SK-N-SH (cell line): Measurements from ENCODE around the gene MVD. TPM values are rescaled to one million over a fixed set of nuclear protein-coding genes. Genes with fewer than 3 reads are reported as not detected.

Experiments
- CTCF ChIA-PET: fragments of 300-600, 350-600 bp; formaldehyde crosslinking; extraction: SDS; loops from one replicate; lab custom pipeline; 2021; lab: Yijun Ruan, JAX
- POLR2A ChIA-PET: fragments of 350-600 bp; sonication (Branson Sonifier 250); formaldehyde crosslinking; extraction: SDS; loops from one replicate; lab custom pipeline; 2020; ENCODE audit warnings: antibody characterized with exemption, inconsistent platforms; lab: Yijun Ruan, JAX
- DNase-seq: peaks from one replicate; pipeline ENCODE4 v3.0.0; 2012
- H2AFZ ChIP-seq: fragments of 200-600 bp; sonication (generic); 2 replicates; pipeline ENCODE4 v1.8.1; 2016; ENCODE audit warnings: antibody characterized with exemption, mild to moderate bottlenecking, low read depth
- H3F3A ChIP-seq: fragments of 200-600 bp; sonication (generic); replicated peaks from 2 replicates; pipeline ENCODE3; 2016; ENCODE audit warnings: antibody characterized with exemption, mild to moderate bottlenecking; ENCODE audit not compliant: insufficient read depth
- H3K27ac ChIP-seq, 2 experiments: fragments of 200-500 bp in 1 of 2; fragments of 200-600 bp in 1 of 2; sonication (Bioruptor generic) in 1 of 2; sonication (generic), shearing (Covaris generic) in 1 of 2; 2 replicates each; pipeline versions ENCODE4 v1.5.1 to v1.6.1; 2014 to 2016; ENCODE audit warnings: low read depth in 2 of 2, inconsistent platforms in 1 of 2, low read length in 1 of 2, mild to moderate bottlenecking in 1 of 2, mixed read lengths in 1 of 2
- H3K27me3 ChIP-seq: fragments of 200-600 bp; sonication (generic), shearing (Covaris generic); 2 replicates; pipeline ENCODE4 v1.6.1; 2016; ENCODE audit warnings: mixed run types; ENCODE audit not compliant: insufficient read depth
- H3K36me3 ChIP-seq, 2 experiments: fragments of 200-500 bp in 1 of 2; fragments of 200-600 bp in 1 of 2; sonication (Bioruptor generic) in 1 of 2; sonication (generic) in 1 of 2; replicated peaks in 1 of 2; 2 replicates each; pipeline versions ENCODE3 to v1.5.1; 2014 to 2016; ENCODE audit warnings: low read length in 1 of 2, mild to moderate bottlenecking in 1 of 2; ENCODE audit not compliant: insufficient read depth in 2 of 2, control insufficient read depth in 1 of 2
- H3K4me1 ChIP-seq, 2 experiments: fragments of 200-500 bp in 1 of 2; fragments of 200-600 bp in 1 of 2; sonication (Bioruptor generic) in 1 of 2; sonication (generic), shearing (Covaris generic) in 1 of 2; 2 replicates each; pipeline versions ENCODE4 v1.5.1 to v1.6.1; 2014 to 2016; ENCODE audit warnings: low read depth in 1 of 2, low read length in 1 of 2, mixed run types in 1 of 2; ENCODE audit not compliant: insufficient read depth in 2 of 2, control insufficient read depth in 1 of 2
- H3K4me2 ChIP-seq: fragments of 200-600 bp; sonication (generic), shearing (Covaris generic); 2 replicates; pipeline ENCODE4 v1.6.1; 2017; ENCODE audit warnings: mixed run types
- H3K4me3 ChIP-seq, 2 experiments: fragments of 200-500 bp in 1 of 2; fragments of 200-600 bp in 1 of 2; sonication (Bioruptor generic) in 1 of 2; sonication (generic), shearing (Covaris generic) in 1 of 2; 2 replicates each; pipeline versions ENCODE4 v1.5.1 to v1.8.1; 2014 to 2016; ENCODE audit warnings: low read depth in 2 of 2, inconsistent platforms in 1 of 2, low read length in 1 of 2, mild to moderate bottlenecking in 1 of 2, mixed read lengths in 1 of 2, moderate library complexity in 1 of 2
- H3K79me2 ChIP-seq: fragments of 200-600 bp; sonication (generic); 2 replicates; pipeline ENCODE4 v1.8.1; 2017; ENCODE audit warnings: mild to moderate bottlenecking; ENCODE audit not compliant: insufficient read depth
- H3K9ac ChIP-seq: fragments of 200-600 bp; sonication (generic); 2 replicates; pipeline ENCODE4 v1.6.1; 2017; ENCODE audit warnings: mixed run types
- H3K9me2 ChIP-seq: fragments of 200-600 bp; sonication (generic); 2 replicates; pipeline ENCODE4 v1.6.1; 2017; ENCODE audit warnings: mixed run types
- H3K9me3 ChIP-seq: fragments of 200-600 bp; sonication (generic); 2 replicates; pipeline ENCODE4 v1.6.1; 2017; ENCODE audit warnings: mixed run types, mild to moderate bottlenecking, moderate library complexity
- H4K20me1 ChIP-seq: fragments of 200-600 bp; sonication (generic); 2 replicates; pipeline ENCODE4 v1.6.1; 2017; ENCODE audit warnings: mild to moderate bottlenecking, mixed run types; ENCODE audit not compliant: insufficient read depth
- MEF2A ChIP-seq: IDR thresholded peaks from 2 replicates; pipeline ENCODE4 v1.4.0; 2012; ENCODE audit warnings: low read depth, borderline replicate concordance
- WGBS: methylation state at CpG from one replicate; pipeline ENCODE4 v1.1.6; 2017; ENCODE audit warnings: low lambda C conversion rate; 5-methylcytosine and 5-hydroxymethylcytosine counted together
- polyA plus RNA-seq, 3 experiments: library from polyadenylated mRNA; depleted of rRNA; stranded (reverse); fragments of >200 nt; gene quantifications; 2 replicates each; pipeline ENCODE4 v1.2.3, GENCODE V29; 2012

MVD gene
- polyA plus RNA-seq, 1 of the 3 experiments (the other 2 are of a cell fraction): 15.7 TPM

DNA sequence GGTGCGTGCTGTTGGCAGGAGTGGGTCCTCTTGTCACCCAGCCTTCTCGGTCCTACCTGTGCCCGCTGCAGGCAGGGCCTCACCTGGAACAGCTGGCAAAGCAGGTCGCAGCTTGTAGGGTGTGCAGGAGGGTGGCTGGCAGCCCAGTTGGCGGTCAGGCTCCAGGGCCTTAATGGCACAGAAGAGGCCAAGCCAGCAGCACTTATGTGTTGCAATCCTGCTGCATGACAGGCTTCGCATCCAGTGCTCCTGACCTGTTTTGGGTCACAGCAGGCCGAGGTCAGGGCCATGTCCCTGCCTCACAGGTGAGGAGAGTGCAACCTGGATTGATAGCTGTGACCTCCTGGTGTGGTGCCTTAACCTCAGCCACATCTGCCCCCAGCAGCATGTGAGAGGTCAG is 60.8 kb downstream of the MVD start:
- Histone ChIP-seq H3F3A (no peaks in the 10 kb centered on the region), H3K79me2 (peaks cover 11% of the 10 kb centered on the region; the same call in 1 of the 2 replicates), H3K9me3 (no peaks in the 10 kb centered on the region), H2AFZ (no peak overlapping the region), H3K4me1 (no peaks in the 10 kb centered on the region), H3K27ac (no peak overlapping the region), H3K27me3 (no peaks in the 10 kb centered on the region), H3K9ac (no peak overlapping the region), H4K20me1 (no peaks in the 10 kb centered on the region; the same call in 1 of the 2 replicates), H3K4me3 (no peak overlapping the region), H3K36me3 (peaks cover 28 to 63% of the 10 kb centered on the region in 2 experiments), H3K4me2 (no peak overlapping the region), H3K9me2 (no peaks in the 10 kb centered on the region)
- ChIA-PET POLR2A (no interaction called here), CTCF (no interaction called here)
- no peak for TF ChIP-seq MEF2A
- no peak for DNase-seq
- WGBS: 82% methylated on average over 5 of the region's 7 CpGs

Other genes with a start within 250 kb of the MVD start
- 0.54 and 1.2 TPM in 2 replicates for gene ZFPM1, start 209.8 kb downstream of the MVD start, polyA plus RNA-seq (2012; rRNA removed)
- gene ZC3H18, start 92.7 kb downstream of the MVD start, polyA plus RNA-seq (2012; rRNA removed): 18.1 and 32.7 TPM in 2 replicates
- gene IL17C, start 24.5 kb downstream of the MVD start, polyA plus RNA-seq (2012; rRNA removed): 0.07 TPM in 1 of 2 replicates, not detected in the other
- gene CYBA, start 12.0 kb downstream of the MVD start, polyA plus RNA-seq (2012; rRNA removed): 116 and 176 TPM in 2 replicates
- gene SNAI3, start 23.4 kb upstream of the MVD start, polyA plus RNA-seq (2012; rRNA removed): 0.03 and 0.18 TPM in 2 replicates
- 17.0 and 17.2 TPM in 2 replicates for gene RNF166, start 43.3 kb upstream of the MVD start, polyA plus RNA-seq (2012; rRNA removed)
- gene CTU2, start 43.4 kb upstream of the MVD start, polyA plus RNA-seq (2012; rRNA removed): 16.2 and 16.5 TPM in 2 replicates
- 111 and 184 TPM in 2 replicates for gene PIEZO1, start 122.1 kb upstream of the MVD start, polyA plus RNA-seq (2012; rRNA removed)
- 3.1 and 6.1 TPM in 2 replicates for gene CDT1, start 140.7 kb upstream of the MVD start, polyA plus RNA-seq (2012; rRNA removed)
- gene APRT, start 148.8 kb upstream of the MVD start, polyA plus RNA-seq (2012; rRNA removed): 178 and 192 TPM in 2 replicates
- 13.8 and 16.5 TPM in 2 replicates for gene GALNS, start 193.9 kb upstream of the MVD start, polyA plus RNA-seq (2012; rRNA removed)
- 73.9 and 74.4 TPM in 2 replicates for gene TRAPPC2L, start 194.0 kb upstream of the MVD start, polyA plus RNA-seq (2012; rRNA removed)
- not detected in 2 replicates for gene PABPN1L, start 203.6 kb upstream of the MVD start, polyA plus RNA-seq (2012; rRNA removed)